Astrocyte of the hippocampus (primary cell): ENCODE results near the gene CRIP1.

Source experiments
- DNase-seq: peaks from one replicate; pipeline ENCODE4 v3.0.0; 2011; ENCODE audit warnings: low read depth, low spot score

Gene CRIP1

DNA sequence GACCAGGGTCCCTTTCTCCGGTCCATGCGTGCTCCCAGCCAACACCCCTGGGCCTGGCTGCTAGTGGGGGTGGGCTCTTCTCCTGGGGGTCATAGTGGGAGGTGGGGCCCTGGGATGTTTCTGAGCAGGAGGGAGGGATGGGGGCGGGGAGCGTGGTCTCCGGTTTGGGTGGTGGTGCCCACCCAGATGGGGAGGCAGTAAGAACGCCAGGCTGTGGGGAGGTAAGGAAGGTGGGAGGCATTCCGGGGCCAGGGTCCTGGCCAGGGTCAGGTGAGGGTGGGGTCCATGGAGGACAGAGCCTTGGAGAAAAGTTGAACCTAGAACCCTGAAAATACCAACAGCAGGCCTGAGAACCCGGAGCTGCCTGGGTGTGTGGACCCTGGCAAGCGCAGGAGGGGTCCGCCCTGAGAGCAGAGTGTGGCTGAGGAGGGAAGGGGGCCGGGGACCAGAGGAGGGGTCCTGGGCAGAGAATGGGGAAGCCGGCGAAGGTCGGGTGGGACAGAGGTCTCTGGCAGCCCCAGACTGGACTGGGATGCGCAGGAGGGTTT is 6.4 kb upstream of the CRIP1 start:
- no peak for DNase-seq

DNA sequence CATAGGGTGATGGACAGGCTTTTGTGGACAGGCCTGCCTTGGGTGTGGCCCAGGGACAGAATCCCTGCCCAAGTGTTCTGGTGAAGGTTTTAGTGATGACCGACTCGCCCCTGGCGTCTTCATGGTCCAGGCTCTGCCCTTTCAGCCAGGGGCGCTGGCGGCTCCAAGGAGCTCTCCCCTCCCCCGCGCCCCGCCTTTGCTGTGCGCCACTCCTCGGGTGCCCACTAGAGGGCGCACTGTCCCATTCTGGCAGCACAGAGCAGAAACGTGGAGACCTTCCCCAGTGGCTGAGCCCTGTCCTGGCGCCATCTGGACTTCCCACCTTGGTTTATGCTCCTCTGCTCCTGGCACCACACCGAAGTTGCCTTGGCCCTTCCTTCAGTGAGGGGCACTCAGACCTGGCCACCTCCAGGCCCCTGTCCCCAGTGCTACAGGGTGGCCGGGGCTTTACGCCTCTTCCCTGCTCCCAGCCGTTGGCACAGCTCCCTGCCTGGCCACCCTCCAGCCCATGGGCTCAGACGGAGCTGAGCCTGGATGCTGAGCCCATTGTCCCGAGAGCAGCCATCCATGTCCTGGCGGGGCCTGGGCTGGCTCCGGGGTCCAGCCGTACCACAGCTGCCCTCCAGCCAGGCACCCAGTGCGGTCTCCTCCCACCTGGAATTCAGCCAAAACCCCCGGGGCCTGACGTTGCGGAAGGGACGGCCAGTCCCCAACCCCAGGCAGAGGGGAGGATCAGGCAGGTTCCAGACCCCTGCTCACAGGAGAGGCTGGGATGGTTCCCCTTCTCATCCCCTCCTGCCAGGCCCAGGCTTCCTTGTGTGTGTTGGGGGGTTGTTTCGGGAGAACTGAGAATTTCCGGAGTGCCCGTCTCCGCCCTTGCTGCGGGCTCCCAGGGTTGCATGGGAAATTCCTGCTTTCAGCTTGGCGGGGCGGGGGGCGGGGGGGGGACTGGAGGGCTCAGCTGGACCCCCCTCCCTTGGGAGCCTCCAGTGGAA is 5.6 kb upstream of the CRIP1 start:
- DNase-seq: peak; percentile 97

DNA sequence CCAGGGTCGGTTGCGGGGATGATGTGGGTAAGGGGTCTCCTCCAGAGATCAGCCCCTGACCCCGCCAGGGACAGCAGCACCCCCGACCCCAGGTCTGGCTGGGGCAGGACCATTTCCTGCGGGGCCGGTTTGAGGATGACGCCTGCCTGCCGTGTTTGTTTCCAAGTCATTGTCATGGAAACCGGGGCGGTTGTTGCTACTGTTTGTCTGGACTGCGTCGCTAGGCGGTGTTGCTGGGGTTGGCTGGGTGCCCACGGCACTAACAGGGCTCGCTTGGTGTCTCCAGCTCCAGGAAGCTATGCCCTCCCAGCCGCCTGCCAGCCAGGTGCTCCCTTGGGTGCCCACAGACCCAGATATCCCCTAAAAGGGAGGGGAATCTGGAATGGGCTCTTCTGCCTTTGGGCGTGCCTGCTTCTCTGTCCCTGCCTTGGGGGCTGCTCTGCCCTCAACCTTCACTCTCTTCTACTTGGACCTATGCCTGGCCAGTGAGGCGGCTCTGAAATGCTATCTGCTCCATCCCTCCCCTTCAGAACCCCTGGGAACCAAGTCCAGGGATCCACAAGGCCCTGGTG is 4.7 kb upstream of the CRIP1 start:
- DNase-seq: peak; percentile 99

GRCh38 chr14:105482486-105483110 is 4.1 kb upstream of the CRIP1 start:
- DNase-seq: no peak

DNA sequence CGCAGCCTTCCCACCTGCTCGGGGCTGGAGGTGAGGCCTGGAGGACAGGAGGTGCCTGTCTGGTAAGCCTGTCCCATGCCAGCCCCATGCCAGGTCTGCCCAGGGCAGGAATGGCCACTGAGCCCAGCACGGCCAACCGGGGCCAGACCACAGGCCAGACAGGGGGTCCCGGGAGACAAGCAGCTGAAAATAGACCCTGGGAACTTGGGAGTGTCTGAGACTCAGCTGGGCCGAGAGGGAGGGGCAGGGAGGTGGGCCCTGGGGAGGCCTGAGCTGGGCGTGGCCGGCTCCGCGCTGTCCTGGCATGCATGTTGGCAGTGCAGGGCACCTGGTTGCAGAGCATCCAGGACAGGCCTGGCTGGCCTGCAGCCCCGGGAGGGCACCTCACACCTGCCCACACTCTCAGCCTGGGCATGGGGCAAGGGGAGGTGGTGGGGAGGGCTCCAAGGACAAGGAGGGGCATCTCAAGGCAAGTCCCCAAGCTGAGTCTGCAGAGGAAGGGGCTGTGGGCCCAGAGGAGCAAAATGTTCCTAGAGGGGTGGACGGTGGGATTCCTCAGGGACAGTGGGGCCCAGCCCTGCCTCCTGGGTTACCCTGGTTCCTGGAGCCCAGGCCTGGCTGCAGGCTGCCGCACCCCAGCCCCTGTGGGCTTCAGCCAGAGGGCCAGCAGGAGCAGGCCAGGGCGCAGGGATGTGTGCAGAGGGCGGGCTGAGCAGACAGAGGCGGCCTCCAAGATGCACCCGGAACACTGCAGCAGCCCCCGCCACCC is 3.2 kb upstream of the CRIP1 start:
- DNase-seq: no peak

DNA sequence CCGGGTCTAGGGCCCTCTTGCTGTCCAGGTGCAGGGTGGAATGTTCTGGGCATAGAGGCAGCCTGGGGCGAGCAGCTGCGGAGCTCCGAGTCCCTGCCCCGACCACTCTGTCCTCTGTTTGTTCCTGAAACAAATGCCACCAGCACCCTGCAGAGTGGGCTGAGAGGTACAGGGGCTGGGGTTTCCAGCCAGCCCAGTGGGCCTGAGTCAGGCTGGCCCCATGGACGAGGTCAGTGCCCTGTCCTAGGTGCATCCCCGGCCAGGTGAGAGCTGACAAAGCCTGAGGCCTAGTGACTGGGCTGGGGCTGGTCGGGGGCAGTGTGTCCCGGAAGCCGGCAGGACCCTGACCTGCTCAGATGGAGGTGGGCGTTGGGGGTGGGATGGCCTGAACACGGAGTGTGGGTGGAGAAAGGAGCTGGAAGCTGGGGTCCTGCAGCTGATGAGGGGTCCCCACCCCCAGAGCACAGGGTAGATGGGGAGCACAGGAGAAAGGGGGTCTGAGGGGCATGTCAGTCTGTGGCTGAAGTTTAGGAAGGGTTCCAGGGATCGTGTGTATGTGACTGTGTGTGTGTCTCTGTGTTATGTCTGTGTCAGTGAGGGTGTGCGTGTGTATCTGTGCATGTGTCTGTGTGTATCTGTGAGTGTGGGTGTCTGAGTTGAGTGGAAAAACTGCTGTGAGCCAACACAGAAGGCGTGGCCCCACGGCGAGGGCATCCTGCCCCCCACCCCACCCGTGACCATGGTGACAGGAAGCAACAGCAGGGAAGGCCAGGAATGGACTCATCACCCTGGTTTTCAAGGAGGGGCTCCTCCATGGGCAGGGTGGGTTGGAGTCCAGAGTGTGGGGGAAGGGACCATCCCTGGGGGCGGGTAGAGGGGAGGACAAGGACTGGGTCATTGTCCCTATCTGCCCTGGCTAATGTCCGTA is 2.4 kb upstream of the CRIP1 start:
- no peak for DNase-seq

GRCh38 chr14:105484997-105485393 is 1.7 kb upstream of the CRIP1 start:
- DNase-seq: no peak

DNA sequence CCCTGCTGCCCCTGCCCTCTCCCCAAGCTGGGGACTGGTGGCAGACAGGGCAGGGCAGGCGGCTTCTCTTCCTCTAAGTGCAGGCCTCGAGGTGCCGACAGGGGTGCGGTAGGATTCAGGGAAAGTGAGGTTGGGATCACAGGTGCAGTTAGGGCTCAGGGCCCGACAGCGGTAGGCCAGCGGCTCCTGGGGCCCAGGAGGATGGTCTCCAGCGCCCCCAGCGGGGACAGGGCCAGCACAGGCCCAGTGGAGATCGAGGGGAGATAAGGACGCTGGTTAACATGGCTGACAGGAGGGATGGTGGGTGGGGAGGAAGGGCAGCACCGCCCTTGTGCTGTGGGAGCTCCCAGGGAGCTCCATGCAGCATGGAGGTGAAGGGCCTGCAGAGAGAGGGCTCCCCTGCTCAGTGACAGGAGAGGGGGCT is 935 bp upstream of the CRIP1 start:
- peak; percentile 65 for DNase-seq

DNA sequence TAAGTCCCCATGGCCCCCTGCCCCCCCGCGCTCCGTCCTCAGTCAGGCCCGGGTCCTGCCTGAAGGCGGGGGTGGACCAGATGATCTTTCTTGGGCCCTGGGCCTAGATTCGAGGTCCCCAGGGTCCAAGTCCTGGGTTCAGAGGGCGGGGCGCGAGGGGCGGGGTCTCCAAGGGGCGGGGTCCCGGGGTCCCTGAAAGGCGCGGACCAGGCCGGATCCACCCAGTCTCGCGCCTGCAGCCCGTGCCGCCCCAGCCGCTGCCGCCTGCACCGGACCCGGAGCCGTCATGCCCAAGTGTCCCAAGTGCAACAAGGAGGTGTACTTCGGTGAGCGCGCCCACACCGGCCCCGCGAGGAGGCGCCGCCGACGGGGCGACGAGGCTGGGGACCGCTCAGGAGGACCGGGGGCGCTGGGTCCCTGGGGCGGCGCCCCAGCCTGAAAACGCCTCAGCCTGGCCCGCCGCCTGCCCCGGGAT is 325 bp downstream of the CRIP1 start:
- DNase-seq: no peak

DNA sequence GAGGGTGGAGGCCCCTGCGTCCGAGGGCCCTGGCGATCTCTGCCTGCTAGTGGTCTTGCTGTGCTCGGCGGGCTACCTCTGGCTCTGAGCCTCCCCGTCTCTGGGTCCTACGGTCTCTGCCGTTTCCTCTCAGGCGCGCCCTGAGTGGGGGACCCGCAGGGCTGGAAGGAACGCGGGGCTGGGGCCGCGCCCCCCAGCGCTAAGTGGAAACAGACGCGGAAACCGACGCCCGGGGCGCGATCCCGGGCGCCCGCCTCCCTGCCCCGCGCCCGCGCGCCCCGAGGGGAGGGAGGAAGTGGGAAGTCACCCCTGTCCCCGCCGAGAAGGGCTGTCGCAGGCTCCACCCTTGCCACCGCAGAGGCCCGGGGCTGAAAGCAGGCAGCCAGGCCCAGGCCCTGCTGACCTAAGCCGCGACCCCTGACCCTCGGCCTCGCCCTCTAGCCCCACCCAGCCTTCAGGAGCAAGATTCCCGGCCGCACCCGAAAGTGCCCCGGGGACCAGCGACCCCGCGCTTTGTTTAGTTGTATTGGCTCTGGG is 831 bp downstream of the CRIP1 start:
- no peak for DNase-seq

GRCh38 chr14:105487986-105488777 is 1.5 kb downstream of the CRIP1 start:
- DNase-seq: no peak

GRCh38 chr14:105488781-105489541 is 2.3 kb downstream of the CRIP1 start:
- DNase-seq: no peak

GRCh38 chr14:105489542-105490266 is 3.0 kb downstream of the CRIP1 start:
- peak; percentile 94 for DNase-seq

GRCh38 chr14:105490267-105490571 is 3.5 kb downstream of the CRIP1 start:
- DNase-seq: no peak

GRCh38 chr14:105490572-105491365 is 4.1 kb downstream of the CRIP1 start, which contains the start of gene TEDC1:
TEDC1 (plus strand) TSS chr14:105491246; CDS start chr14:105491376, 130 bp downstream.
- DNase-seq: peak; percentile 100

DNA sequence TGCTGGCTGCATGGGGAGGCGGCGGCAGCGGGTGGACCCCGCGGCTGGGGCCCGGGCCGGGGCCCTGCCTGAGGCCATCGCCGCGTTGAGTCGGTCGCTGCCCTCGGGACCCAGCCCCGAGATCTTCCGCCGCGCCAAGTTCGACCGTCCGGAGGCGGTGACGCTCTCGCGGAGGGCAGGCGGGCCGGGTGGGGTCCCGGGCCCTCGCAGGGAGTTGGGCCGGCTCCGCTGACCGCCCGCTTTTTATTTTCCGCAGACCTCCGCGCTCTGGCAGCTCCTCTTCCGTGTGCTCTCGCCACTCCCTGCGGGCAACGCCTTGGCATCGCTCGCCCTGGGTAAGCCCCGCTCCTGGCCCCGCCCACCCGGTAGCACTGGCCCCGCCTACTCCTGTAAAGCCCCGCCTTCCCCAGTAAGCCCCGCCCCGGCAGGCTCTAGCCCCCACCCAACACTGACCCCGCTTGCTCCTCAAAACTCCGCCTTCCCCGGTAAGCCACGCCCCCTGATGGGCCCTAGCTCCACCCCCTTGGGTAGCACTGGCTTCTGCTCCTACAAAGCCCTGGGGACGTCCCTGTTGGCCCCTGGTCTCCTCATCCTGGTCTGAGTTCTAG is 4.8 kb downstream of the CRIP1 start:
- peak; percentile 57 for DNase-seq
